GM10266 (cell line): ENCODE data around the gene PREX1.

Experiments
- DNase-seq: peaks from one replicate; pipeline ENCODE4 v3.0.0; 2012; ENCODE audit errors: extremely low spot score
- CTCF ChIP-seq: IDR thresholded peaks from 2 replicates; pipeline ENCODE4 v1.5.1; 2012; ENCODE audit warnings: mild to moderate bottlenecking, low read depth; ENCODE audit not compliant: control insufficient read depth, insufficient read depth; ENCODE audit errors: missing control alignments

The PREX1 gene

DNA sequence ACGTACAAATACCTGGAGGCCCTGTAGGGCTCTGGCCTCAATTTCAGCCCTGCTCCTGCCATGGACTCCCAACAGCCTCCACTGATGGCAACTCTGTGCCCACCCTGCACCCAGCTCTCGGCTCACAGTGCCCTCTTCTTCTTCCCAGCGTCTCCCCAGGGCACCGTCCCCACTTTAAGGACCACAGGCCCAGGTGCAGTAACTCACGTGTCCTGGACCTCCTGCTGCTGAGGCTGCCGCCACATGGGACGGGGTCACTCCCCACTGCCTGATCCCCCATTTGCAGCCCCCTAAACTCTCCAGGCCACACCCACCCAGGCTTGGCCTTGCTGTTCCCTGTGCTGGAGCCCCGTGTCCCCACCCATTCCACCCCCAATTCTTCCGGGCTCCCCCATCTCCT, 223.4 kb downstream of the PREX1 start:
- TF ChIP-seq CTCF: no peak
- DNase-seq: no peak

GRCh38 chr20:48603819-48604405, 223.9 kb downstream of the PREX1 start:
- DNase-seq: no peak
- no peak for TF ChIP-seq CTCF

DNA sequence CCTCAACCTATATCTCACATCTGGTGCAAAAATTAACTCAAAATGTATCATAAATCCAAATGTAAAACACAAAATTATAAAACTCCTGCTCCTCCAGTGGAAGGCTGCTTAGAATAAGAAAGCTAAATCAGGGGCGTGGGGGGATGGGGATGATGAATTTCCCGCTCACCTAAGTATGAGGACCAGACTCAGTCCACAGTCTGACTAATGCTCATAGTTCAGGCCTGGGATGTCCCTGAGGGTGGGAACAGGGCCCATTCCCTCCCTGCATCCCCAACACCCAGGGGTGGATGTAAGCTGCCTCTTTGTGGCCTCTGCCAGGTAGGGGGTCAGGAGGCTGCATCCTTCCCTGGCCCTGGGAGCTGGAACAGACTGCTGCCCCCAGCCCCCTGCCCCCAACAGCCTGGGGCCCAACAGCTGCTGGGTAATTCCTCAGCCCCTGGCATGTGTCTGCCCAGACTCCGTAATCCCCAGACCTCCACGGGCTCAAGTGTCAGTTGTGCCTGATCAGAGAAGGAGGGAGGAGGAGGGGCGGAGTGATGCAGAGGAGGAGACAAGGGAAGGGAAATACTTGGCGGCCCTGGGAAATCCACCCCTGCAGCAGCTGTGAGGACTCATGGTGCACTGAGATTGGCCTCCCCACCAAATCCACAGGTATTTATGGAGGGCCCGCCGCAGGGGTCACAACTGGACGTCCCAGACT, 224.5 kb downstream of the PREX1 start:
- TF ChIP-seq CTCF: no peak

DNA sequence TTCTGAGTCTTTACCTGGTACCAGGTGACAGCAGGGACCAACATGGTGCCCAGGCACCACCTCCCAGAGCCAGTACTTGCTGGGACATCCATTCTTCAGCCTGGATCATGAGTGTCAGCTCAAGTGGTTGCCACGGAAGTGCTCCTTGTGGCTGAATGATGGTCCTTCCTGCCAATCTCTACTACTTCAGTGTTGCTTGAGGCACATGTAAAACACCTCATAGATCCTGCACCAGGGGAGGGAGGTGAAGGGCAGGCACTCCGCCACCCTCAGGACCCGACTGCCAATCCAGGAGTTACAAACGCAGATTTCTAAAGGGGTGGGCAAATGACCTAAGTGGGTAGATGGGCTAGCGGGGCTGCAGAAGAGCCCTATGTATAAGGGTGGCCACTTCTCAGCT, 226.0 kb downstream of the PREX1 start:
- no peak for TF ChIP-seq CTCF
- no peak for DNase-seq

More for the DNA sequence above, 224.5 kb downstream of the PREX1 start:
- no peak for DNase-seq

GRCh38 chr20:48600470-48600945, 227.3 kb downstream of the PREX1 start:
- no peak for TF ChIP-seq CTCF
- DNase-seq: no peak

GRCh38 chr20:48599748-48600469, 227.9 kb downstream of the PREX1 start:
- DNase-seq: no peak
- no peak for TF ChIP-seq CTCF
